Right renal cortex interstitium (tissue), 3 donors: ENCODE measurements around the gene CACNA1H. TPM values are rescaled to one million over a fixed set of nuclear protein-coding genes. Genes with fewer than 3 reads are reported as not detected.
A peak's percentile ranks its signal among the peaks of the same experiment; 100 is the strongest.

Source experiments
- DNase-seq, 3 donors: peaks; one replicate each; pipeline ENCODE4 v3.0.0-alpha.2; 2013; ENCODE audit warnings: low read depth in 3 of 3, low spot score in 2 of 3
- polyA plus RNA-seq, 3 donors: library from polyadenylated mRNA; unstranded; fragments of 120-200 nt; gene quantifications; one replicate each; pipeline ENCODE4 v1.2.1, GENCODE V29; 2013; ENCODE audit not compliant: insufficient read length in 3 of 3

The CACNA1H gene
- polyA plus RNA-seq, 3 donors, result 16.6 to 18.4 (median 16.9) TPM

DNA sequence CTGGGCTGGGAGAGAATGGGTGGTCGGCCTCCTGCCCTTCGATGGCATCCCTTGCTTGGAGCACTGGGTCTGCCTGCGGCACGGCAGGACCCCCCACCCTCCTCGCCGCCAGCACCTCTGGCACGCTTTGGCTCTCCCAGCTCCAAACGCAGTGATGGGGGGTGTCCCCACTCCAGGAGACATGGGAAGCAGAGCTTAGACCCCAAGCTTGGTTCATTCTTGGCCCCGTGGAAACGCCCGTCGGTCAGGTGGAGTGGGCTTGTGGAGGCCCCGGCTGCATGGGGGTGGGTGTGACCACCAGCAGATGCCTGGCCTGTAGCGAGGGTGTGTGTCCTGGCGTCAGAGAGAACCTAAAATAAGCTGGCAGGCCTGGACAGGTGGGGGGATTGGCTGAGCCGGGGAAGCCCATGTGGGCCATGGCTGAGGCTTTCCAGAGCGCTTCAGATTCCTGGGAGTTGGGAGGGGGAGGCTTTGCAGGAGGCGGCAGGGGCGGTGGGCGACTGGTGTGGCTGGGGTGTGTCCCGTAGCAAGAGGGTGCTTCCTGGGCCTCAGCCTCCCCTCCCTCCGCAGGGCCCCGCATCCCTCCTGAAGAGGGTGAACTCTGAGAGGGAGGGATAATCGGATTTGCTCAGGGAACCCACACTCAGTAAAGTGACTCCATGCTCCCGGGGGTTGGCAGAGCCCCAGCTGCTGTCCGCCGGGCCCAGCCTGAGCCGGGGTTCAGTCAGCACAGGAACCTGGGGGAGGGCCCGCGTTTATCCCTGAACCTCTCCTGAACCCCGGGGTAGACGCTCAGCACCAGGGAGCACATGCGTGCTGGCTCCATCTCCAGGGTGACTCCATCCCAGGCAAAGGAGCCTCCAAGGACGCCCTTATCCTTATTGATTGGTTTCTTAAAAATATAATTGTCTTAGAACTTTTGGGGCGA lies 3.4 kb downstream of the CACNA1H start:
- no peak for DNase-seq

DNA sequence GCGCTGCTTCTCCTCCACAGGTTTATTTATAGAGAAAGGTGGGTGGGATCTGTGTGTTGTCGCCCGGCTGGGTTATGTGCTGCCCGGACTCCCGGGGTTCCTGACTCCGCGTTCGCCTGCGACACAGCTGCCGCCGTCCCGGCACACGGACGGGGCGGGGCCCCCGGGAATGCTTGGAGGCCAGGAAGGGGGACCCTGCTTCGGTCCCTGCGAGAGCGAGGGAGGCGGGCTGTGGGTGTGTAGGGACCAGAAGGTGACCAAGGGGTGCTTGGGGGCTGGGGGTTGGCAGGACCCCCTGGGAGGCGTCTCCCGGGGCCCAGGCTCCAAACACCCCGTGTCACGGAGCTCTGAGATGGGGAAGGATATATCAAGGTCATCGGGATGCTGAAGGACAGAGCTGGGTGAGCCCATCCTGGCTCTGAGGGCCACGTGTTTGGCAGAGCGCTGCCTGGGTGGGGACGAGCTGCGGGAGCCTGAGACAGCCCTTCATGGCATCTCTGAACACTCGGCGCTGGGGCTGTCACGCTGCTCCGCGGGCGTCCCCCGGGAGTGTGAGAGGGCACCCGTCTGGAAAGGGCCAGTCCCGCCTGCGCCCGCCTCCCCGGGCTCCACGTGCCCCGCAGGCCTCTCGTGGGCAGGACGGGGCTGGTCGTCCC lies 4.2 kb downstream of the CACNA1H start:
- DNase-seq, result no peak

DNA sequence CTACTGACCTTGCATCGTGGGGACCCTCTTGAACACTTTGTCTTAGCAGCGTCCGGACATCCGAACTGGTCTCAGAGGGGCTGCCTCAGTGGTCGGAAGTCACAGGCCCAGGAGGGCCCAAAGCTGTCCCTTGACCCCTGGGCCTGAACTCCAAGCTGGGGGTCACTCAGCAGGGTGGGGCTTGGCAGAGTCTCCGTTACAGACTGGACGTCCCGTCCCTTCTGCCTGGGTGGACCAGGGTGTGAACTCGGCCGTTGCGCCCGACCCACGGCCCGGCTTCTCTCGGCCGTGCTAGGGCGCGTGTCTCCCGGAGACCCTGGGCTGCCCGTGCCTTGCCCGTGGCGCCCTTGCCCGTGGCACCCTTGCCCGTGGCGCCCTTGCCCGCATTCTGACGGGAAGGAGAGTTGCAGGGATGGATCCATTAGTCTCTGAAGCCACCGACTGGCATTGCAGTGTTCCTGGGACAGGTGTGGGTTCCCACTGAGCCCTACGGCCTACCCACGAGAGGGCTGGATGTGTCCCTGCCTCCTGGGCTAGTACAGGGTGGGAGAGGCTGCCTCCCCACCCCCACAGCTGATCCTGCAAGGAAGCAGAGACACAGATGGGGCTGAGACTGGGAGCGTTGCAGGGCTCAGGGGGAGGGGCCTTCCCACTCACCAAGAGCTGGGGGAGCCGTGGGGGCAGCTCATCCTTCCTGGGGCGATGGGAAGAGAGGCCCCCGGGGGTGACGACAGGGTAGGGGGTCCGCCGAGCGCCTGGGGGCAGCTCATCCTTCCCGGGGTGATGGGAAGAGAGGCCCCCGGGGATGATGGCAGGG lies 4.9 kb downstream of the CACNA1H start:
- no peak for DNase-seq

GRCh38 chr16:1158456-1159324 lies 5.8 kb downstream of the CACNA1H start:
- DNase-seq, result no peak

GRCh38 chr16:1159325-1159972 lies 6.5 kb downstream of the CACNA1H start:
- no peak for DNase-seq

DNA sequence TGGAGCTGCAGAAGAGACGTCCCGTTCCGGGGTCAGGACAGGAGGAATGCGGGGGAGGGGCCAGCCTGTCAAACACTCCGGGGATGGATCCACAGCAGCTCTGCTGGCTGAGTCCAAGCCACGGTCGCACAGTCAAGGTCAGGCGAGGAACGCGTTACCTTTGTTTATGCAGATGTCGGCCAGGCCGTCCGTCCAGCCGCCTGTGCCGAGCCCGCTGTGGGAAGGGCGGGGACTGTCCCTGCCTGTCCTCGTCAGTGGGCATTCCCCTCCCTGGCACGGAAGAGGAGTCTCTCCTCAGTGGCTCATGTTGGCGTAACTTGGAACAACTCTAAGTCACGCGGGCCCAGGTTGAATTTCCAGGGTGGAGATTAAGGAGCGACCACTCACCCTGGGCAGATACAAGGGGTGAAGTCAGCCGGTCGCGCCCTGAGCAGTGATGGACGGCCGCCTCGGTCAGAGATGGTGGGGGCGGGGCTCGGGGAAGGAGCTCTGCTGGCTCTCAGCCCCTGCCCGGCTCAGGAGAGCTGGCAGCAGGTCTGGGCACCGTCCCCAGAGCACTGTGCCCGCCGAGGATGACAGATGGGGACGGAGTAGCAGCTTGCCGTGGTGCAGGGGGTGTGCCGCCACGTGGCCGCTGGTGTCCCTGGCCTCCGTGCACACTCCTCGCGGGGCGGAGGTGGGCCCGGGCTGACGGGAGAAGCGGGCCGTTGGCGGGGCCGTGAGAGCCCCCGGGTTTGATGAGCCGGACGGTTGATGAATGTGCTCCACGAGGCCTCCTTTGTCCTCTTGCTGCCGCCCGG lies 7.3 kb downstream of the CACNA1H start:
- peak; percentile 48 to 83 (median 77) for DNase-seq

GRCh38 chr16:1160773-1161348 lies 8.0 kb downstream of the CACNA1H start:
- no peak for DNase-seq

DNA sequence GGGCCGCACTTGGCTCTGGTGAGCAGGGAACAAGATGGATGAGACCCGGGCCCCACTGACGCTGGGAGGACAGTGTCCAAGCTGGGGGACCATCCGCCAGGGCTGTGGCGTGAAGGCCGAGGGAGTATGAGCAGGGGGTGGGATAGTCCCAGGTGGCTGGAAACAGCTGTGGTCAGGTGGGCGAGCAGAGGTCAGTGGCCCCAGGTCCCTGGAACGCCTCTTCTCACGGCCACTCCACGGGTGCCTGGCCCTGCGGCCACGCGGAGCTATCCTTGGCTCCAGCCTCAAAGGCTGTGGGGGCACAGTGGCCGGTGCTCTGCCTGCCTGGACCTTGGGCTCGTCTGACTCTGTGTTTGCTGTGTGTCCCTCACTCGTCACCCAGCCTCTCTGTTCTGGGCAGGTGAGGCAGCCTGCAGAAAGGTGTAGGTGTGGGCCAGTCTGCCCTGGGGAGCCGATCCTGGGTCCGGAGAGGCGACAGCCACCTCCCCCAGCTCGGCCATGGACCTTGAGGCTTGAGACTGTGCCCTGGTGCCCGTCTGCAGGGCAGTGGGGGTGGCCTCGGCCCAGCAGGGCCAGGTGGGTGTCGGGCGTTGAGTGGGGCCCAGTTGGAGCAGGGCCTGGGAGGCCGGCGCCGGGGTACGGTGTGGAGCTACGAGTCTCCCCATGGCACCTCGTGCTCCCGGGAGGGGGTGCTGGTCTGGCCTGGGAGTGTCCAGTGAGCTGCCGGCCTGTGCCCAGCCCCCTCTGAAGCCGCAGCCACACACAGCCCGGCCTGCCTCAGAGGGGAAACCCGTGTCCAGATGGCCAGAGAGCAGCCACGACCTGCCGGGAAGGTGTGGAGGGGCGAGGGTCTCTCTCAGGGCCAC lies 10.0 kb downstream of the CACNA1H start:
- DNase-seq, result no peak

DNA sequence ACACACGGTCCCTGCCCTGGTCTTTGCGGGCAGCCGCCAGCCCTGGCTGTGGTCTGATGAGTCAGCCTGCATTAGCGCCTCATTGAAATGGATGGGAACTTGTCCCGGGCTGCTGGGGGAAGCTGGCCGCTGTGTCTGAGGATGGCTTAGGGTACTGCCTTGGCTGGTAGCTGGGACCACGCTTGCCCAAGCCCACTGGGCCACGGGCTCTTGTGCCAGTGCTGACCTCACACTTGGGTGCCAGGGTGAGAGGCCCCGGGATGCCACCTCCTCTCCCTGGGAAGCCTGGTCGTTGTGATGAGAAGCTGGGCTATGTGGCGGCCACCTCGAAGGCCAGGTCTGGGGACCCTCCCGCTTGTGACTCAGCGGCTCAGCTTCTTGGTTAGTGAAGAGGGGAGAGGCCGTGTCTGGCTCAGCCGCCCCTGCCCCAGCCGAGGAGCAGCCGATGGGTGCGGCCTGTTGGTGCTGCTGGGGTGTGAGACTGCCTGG lies 10.7 kb downstream of the CACNA1H start:
- no peak for DNase-seq

DNA sequence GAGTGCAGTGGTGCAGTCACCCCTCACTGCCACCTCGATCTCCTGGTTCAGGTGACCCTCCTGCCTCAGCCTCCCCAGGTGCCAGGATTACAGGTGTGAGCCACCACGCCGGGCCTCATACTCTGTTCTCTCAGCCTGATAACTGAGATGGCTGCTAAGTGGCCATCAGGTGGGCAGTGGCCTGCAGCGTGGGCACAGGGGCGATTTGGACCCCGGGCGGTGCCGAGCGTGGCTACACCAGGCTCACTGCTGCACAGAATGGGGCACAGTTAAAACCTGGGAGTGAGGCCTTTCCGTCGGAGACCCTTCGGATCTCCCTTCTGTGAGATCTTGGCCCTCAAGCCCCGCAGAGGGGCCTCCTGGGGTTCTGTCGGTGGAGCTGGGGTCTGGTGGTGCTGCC lies 11.5 kb downstream of the CACNA1H start:
- DNase-seq, result no peak

- no peak for DNase-seq
Observed at GRCh38 chr16:1164975-1165374, 12.1 kb downstream of the CACNA1H start.

- no peak for DNase-seq
Observed at GRCh38 chr16:1165511-1165910, 12.6 kb downstream of the CACNA1H start.

DNA sequence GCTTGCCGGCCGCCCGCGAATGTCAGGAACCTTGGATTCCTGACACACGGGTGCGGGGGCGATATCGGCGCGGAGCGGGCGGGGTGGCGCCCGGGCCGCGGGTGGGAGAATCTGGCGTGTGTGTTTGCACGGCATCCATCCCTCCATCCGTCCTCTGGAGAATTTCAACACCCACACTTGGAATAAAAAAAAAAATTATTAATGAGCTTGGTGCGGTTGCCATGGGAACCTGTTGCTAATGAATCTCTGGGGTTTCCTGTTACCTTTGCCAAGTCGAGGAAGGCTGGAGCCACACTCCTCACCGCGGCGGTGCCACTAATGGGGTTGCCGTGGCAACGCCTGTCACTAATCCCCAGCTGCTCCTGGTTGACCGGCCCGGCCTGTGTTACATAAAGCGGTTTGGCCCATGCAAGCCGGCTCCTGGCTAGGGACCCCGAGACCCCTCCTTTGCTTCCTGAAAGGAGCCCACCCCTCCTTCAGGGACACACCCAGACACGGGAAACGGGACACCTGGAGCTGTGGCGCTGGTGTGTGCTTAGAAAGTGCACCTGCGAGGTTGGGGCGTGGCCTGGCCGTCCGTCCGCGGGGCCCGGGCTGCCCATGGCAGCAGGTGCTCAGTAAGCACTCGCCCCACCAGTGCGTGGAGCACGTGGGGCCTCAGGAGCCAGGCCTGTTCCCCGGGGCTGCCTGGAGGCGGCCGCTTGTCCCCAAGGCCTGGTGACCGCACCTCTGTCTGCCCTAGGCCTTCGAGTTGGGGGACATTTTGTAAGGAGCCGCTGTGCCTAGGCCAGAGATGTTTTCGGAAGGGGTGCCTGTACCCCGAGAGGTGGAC lies 14.6 kb downstream of the CACNA1H start:
- no peak for DNase-seq

- DNase-seq, result no peak
Observed at GRCh38 chr16:1168837-1169236, 15.9 kb downstream of the CACNA1H start.

DNA sequence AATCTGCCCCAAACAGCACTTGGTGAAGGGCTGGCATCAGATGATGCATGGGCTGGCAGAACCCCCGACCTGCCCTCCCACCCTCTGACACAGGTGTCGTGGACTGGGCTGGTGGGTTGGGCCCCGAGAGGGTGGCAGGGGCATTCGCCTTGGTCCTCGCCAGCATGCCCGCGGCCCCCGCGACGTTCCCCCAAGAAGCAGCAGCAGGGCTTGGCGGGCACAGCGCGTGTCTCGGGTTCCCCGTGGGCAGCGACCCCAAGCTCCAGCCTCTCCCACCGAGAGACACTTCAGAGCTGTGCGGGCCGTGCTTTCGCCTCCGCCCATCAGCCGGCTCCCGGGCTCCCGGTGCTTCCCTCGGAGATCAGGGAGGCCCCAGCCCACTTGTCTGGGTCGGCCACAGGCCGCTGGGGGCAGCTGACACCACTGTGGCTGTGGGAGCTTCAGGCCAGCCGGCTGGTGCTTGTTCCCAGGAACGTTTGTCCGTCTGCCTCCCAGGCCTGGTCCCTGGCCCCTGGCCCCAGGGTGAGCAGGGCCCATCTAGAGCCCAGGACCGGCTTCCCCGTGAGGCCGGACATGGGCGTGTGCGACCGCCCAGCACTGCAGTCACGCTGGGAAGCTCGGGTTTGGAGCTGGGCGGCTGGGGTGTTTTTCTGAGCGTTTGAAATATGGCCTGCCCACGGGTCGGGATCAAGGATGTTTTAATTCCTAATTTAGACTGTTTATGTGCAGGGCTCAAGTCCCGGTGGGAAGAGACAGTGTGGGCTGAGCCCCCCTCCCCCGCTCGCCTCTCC lies 16.6 kb downstream of the CACNA1H start:
- DNase-seq, result no peak

- DNase-seq, result no peak
Observed at GRCh38 chr16:1170076-1170418, 17.1 kb downstream of the CACNA1H start.
